ENCODE results near the gene CHMP4B.

The CHMP4B gene

DNA sequence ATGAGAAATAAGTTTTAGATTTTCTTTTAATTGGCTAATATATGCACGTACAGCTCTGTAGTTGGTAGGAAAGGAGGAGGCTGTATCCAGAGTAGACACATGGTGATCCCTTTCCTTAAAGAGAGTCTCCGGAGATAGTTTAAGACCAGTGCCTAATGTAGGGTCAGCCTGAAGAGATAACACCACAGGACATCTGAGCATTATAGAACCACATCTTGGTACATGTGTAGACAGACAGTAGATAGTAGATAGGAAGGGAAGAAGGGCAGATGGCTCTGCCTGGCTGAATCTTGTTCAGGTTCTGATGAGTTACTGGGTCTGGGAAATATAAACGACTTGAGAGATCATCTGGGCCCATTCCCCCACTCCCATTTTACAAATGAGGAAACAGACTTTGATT lies 18.5 kb downstream of the CHMP4B start:
- intact Hi-C loops (cut with micrococcal nuclease): no loop called here
- no peaks in the 10 kb centered on the region for H3K9me3 Mint-ChIP-seq
- peak overlapping the region; percentile 48 for H3K27ac Mint-ChIP-seq
- peaks cover 56% of the 10 kb centered on the region for H3K36me3 Mint-ChIP-seq (ENCODE audit: low read depth)
- no peak overlapping the region for H3K4me3 Mint-ChIP-seq
- H3K27me3 Mint-ChIP-seq: no peaks in the 10 kb centered on the region
- peaks cover 86% of the 10 kb centered on the region for H3K4me1 Mint-ChIP-seq (ENCODE audit: low read depth)

DNA sequence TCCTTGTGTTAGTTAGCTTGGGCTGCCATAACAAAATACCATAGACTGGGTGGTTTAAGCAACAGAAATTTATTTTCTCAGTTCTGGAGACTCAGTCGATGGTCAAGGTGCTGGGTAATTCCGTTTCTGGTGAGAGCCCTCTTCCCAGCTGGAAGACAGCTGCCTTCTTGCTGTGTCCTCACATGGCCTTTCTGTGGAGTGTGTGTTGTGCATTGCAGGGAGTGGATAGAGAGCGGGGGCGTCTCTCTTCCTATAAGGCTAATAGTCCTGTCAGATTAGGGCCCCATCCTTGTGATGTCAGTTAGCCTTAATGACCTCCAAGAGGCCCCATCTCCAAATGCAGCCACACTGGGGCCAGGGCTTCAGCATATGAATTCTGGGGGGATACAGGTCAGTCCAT lies 19.2 kb downstream of the CHMP4B start:
- H3K27me3 Mint-ChIP-seq: no peaks in the 10 kb centered on the region
- intact Hi-C loops (cut with micrococcal nuclease): no loop called here
- H3K36me3 Mint-ChIP-seq (ENCODE audit: low read depth): peaks cover 62% of the 10 kb centered on the region
- H3K27ac Mint-ChIP-seq: peak overlapping the region; percentile 3
- no peak overlapping the region for H3K4me3 Mint-ChIP-seq
- peaks cover 85% of the 10 kb centered on the region for H3K4me1 Mint-ChIP-seq (ENCODE audit: low read depth)
- H3K9me3 Mint-ChIP-seq: no peaks in the 10 kb centered on the region

DNA sequence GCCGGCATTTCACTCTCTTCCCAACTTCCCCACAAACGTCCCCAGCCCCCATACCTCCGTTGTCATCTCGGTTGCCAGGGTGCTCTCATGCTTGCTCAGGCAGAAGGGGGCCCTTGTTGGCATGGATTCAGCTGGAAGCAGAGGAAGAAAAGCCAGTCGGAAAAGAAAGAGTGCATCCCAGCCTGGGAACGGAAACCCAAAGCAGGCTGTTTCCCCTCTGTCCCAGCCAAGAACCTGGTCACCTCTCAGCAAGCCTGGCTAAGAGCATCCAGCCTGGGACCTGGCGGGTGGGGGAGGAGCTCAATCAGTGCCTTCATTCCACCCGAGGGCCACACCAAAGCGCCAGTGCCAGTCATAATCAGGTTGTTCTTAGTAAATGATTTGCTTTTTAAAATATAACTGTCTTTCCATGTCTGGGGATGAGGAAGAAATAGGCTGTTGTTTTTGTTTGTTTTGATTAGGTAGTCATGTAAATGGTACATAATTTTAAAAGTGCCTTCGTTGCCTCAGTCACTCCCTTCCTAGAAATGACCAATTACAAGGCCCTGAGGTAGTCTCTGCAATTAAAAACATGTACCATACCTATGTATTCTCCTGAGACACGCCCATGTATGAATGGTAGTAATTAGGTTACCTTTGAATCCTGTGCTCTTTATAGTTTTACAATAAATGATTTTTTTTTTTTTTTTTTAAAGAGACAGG lies 21.1 kb downstream of the CHMP4B start:
- H3K36me3 Mint-ChIP-seq (ENCODE audit: low read depth): peaks cover 70% of the 10 kb centered on the region
- H3K4me1 Mint-ChIP-seq (ENCODE audit: low read depth): peaks cover 85% of the 10 kb centered on the region
- H3K9me3 Mint-ChIP-seq: no peaks in the 10 kb centered on the region
- no peak overlapping the region for H3K4me3 Mint-ChIP-seq
- intact Hi-C loops (cut with micrococcal nuclease): no loop called here
- no peaks in the 10 kb centered on the region for H3K27me3 Mint-ChIP-seq
- no peak overlapping the region for H3K27ac Mint-ChIP-seq

DNA sequence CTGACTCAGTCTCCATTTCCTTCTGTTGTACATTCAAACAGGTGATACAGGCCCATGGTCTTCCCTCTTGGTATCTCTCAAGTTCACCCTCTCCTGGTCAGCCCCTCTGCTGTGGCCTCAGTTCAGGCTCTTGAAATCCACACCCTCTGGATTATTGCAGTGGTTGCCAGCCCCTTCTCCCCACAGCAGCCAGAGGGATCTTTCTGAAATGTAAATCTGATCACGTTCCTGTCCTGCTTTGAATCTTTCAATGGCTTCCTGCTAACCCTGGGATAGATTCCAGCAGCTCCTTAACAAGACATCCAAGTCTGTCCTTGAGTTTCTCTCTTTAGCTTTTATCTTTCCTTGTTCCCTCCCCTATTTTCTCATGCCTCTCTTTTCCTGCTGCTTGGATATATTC lies 22.2 kb downstream of the CHMP4B start:
- Mint-ChIP-seq H3K4me3 (no peak overlapping the region), H3K27me3 (no peaks in the 10 kb centered on the region), H3K36me3 (ENCODE audit: low read depth) (peaks cover 60% of the 10 kb centered on the region), H3K27ac (no peak overlapping the region), H3K9me3 (no peaks in the 10 kb centered on the region), H3K4me1 (ENCODE audit: low read depth) (peaks cover 86% of the 10 kb centered on the region)
- intact Hi-C loops (cut with micrococcal nuclease): no loop called here

DNA sequence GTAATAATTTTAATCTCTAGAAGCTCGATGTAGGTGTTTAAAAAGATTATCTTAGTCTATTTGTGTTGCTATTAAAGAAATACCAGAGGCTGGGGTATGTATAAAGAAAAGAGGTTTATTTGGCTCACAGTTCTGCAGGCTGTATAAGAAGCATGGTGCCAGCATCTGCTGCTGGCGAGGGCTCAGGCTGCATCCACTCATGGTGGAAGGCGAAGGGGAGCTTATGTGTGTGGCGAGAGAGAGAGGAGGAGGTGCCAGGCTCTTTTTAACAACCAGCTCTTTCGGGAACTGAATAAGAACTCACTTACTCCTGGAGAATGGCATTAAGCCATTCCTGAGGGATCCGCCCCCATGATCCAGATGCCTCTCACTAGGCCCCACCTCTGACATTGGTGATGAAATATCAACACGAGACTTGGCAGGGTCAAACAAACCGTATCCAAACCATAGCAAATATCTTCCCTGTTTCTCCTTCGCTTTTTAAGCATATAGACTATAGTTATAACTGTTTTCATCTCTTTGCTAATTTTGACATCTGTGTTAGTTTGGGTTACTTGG lies 24.5 kb downstream of the CHMP4B start:
- peaks cover 62% of the 10 kb centered on the region for H3K36me3 Mint-ChIP-seq (ENCODE audit: low read depth)

DNA sequence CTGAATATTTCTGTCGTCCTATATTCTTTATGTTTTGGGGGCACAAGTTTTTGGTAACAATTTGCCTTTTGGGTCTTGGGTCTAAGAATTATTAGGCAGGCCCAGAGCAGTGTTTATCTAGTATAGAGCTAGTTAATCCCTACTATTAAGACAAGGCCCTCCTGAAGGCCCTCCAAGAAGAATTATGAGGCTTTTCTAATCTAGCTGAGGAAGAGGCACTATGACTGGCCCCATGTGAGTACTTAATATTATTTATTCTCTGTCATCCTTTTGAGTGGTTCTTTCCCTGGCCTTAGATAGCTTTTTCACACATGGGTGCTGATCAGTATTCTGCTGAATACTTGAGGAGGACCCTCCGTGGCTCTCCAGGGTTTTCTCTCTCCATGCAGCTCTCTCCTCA lies 25.1 kb downstream of the CHMP4B start:
- Mint-ChIP-seq H3K27me3 (no peaks in the 10 kb centered on the region), H3K4me3 (no peak overlapping the region), H3K9me3 (no peaks in the 10 kb centered on the region), H3K4me1 (ENCODE audit: low read depth) (peaks cover 90% of the 10 kb centered on the region), H3K36me3 (ENCODE audit: low read depth) (peaks cover 60% of the 10 kb centered on the region), H3K27ac (no peak overlapping the region)
- intact Hi-C loops (cut with micrococcal nuclease): no loop called here

More for the DNA sequence above, 24.5 kb downstream of the CHMP4B start:
- Mint-ChIP-seq H3K4me1 (ENCODE audit: low read depth) (peaks cover 86% of the 10 kb centered on the region), H3K27me3 (no peaks in the 10 kb centered on the region), H3K4me3 (no peak overlapping the region), H3K9me3 (no peaks in the 10 kb centered on the region), H3K27ac (no peak overlapping the region)
- intact Hi-C loops (cut with micrococcal nuclease): no loop called here

DNA sequence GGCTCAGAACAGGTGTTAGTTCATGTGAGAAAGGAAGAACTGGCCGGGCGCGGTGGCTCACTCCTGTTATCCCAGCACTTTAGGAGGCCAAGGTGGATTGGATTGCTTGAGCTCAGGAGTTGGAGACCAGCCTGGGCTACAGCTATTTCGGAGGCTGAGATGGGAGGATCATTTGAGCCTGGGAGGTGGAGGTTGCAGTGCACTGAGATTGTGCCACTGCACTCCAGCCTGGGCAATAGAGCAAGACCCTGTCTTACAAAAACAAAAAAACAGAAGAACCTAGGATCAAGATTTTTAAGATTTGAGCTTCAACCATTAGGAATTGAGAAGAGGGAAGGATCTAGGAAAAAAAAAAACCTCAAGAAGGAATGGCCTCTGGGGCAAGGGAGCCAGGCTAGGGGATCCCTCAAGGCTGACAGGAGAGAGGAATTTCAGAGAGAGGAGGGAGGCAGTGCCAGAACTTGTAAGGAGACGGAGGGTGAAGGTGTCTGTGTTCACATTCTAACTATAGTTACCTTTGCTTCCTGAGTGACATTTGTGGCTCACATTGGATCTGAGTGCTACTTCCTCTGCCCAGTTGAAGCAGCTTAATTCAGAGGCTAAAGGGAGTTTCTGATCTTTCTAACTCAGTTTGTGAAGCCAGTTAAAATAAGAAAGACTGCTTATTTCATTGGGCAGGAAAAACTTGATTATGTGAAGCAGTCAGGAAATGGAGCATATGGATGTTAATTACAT lies 26.1 kb downstream of the CHMP4B start:
- H3K27ac Mint-ChIP-seq: peak overlapping the region; percentile 25
- intact Hi-C loops (cut with micrococcal nuclease): no loop called here
- H3K4me3 Mint-ChIP-seq: no peak overlapping the region
- peaks cover 50% of the 10 kb centered on the region for H3K36me3 Mint-ChIP-seq (ENCODE audit: low read depth)
- H3K27me3 Mint-ChIP-seq: no peaks in the 10 kb centered on the region
- peaks cover 90% of the 10 kb centered on the region for H3K4me1 Mint-ChIP-seq (ENCODE audit: low read depth)
- no peaks in the 10 kb centered on the region for H3K9me3 Mint-ChIP-seq

GRCh38 chr20:33838035-33838864 lies 27.1 kb downstream of the CHMP4B start:
- Mint-ChIP-seq H3K9me3 (no peaks in the 10 kb centered on the region), H3K27me3 (no peaks in the 10 kb centered on the region), H3K4me3 (no peak overlapping the region), H3K36me3 (ENCODE audit: low read depth) (peaks cover 42% of the 10 kb centered on the region), H3K4me1 (ENCODE audit: low read depth) (peaks cover 94% of the 10 kb centered on the region), H3K27ac (peak overlapping the region; percentile 35)
- intact Hi-C loops (cut with micrococcal nuclease): no loop called here

GRCh38 chr20:33839591-33839990 lies 28.4 kb downstream of the CHMP4B start:
- Mint-ChIP-seq H3K27ac (no peak overlapping the region), H3K36me3 (ENCODE audit: low read depth) (peaks cover 29% of the 10 kb centered on the region), H3K27me3 (no peaks in the 10 kb centered on the region), H3K4me3 (no peak overlapping the region), H3K4me1 (ENCODE audit: low read depth) (peaks cover 92% of the 10 kb centered on the region), H3K9me3 (no peaks in the 10 kb centered on the region)
- intact Hi-C loops (cut with micrococcal nuclease): no loop called here

DNA sequence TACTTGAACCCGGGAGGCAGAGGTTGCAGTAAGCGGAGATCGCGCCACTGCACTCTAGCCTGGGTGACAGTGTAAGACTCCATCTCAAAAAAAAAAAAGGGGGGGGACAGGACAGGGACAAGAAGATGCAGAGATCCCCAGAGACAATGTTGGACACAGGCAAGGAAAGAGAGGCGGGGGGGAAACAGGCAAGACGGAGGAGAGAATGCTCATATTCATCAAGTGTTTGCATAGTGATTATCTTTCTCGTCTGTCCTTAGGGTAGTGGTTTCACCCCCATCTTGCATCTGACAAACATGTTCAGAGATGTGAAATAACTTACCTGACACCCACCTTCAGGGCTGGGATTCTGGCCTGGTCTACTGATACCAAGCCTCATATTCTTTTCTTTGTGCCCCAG lies 29.0 kb downstream of the CHMP4B start:
- Mint-ChIP-seq H3K9me3 (no peaks in the 10 kb centered on the region), H3K4me1 (ENCODE audit: low read depth) (peaks cover 92% of the 10 kb centered on the region), H3K27ac (no peak overlapping the region), H3K27me3 (no peaks in the 10 kb centered on the region), H3K4me3 (no peak overlapping the region), H3K36me3 (ENCODE audit: low read depth) (peaks cover 23% of the 10 kb centered on the region)
- intact Hi-C loops (cut with micrococcal nuclease): loop anchor here (10.0 kb wide), 1 partner anchor 45 kb away; no protein-coding TSS in a partner anchor

- Mint-ChIP-seq H3K4me1 (ENCODE audit: low read depth) (peaks cover 92% of the 10 kb centered on the region), H3K36me3 (ENCODE audit: low read depth) (peaks cover 23% of the 10 kb centered on the region), H3K9me3 (no peaks in the 10 kb centered on the region), H3K27ac (no peak overlapping the region), H3K4me3 (no peak overlapping the region), H3K27me3 (no peaks in the 10 kb centered on the region)
- intact Hi-C loops (cut with micrococcal nuclease): loop anchor here (10.0 kb wide), 1 partner anchor 46 kb away; no protein-coding TSS in a partner anchor
Observed at GRCh38 chr20:33840759-33841435, 29.7 kb downstream of the CHMP4B start.

DNA sequence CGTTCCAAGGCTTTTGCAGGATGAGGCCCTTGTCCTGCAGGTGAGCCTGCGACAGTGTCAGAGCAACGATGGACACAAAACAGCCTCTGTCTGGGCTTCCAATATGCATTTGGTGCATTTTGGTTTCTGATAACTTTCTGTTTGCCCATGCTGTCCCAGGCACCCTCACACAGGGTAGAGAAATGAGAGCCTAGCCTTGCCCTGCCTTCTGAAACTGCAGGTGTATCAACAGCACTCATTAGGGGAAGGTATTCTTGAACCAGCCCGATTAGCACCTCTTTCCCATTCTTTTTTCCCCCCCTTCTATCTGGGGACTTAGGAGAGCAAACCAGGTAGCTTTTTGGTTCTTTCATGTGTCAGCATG lies 30.3 kb downstream of the CHMP4B start:
- Mint-ChIP-seq H3K27me3 (no peaks in the 10 kb centered on the region), H3K4me1 (ENCODE audit: low read depth) (peaks cover 92% of the 10 kb centered on the region), H3K9me3 (no peaks in the 10 kb centered on the region), H3K27ac (no peak overlapping the region), H3K36me3 (ENCODE audit: low read depth) (peaks cover 23% of the 10 kb centered on the region), H3K4me3 (no peak overlapping the region)
- intact Hi-C loops (cut with micrococcal nuclease): loop anchor here (10.0 kb wide), 1 partner anchor 47 kb away; no protein-coding TSS in a partner anchor

DNA sequence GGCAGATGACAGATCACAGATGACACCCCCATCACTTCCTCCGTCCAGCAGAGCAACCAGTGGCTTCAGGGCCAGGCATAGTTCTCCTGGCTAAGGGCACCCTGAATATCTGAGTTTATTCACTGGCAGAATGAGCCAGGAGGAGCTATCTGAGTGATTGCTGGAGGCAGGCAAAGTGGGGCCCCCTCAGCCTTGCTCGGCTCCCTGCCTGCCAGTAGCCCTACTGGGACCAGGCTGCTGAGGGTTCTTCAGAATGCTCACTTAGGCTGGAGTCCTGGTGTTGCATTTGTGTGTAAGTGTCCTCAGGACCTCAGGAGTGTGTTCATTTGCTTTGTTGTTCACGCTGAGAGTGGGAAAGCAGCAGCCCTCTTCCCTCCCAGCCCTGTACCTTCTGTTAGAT lies 31.2 kb downstream of the CHMP4B start:
- peak overlapping the region; percentile 31 for H3K27ac Mint-ChIP-seq
- H3K27me3 Mint-ChIP-seq: no peaks in the 10 kb centered on the region
- peaks cover 92% of the 10 kb centered on the region for H3K4me1 Mint-ChIP-seq (ENCODE audit: low read depth)
- peaks cover 23% of the 10 kb centered on the region for H3K36me3 Mint-ChIP-seq (ENCODE audit: low read depth)
- intact Hi-C loops (cut with micrococcal nuclease): loop anchor here (10.0 kb wide), 1 partner anchor 48 kb away; no protein-coding TSS in a partner anchor
- no peaks in the 10 kb centered on the region for H3K9me3 Mint-ChIP-seq
- H3K4me3 Mint-ChIP-seq: no peak overlapping the region

Measured in dendritic cell treated with granulocyte-macrophage colony-stimulating factor and Interleukin-4, amounts not matched to agents 40 ng/mL and 50 ng/mL, for 4 days (primary cell).